ENCODE results near the gene PLAC8L1. TPM values are rescaled to one million over a fixed set of nuclear protein-coding genes. Genes with fewer than 3 reads are reported as not detected.

The PLAC8L1 gene
- total RNA-seq, 1 experiment from 2014 or later: 0.49 TPM

- no peak overlapping the region for H3K27ac ChIP-seq (ENCODE audit: low read length)
- no peak for TF ChIP-seq CTCF (IDR thresholded peaks at IDR 0.05)
- no peak for TF ChIP-seq SIN3A (IDR thresholded peaks at IDR 0.05; ENCODE audit: borderline replicate concordance, insufficient read depth, low read depth, low read length)
- TF ChIP-seq, protein P1, sequence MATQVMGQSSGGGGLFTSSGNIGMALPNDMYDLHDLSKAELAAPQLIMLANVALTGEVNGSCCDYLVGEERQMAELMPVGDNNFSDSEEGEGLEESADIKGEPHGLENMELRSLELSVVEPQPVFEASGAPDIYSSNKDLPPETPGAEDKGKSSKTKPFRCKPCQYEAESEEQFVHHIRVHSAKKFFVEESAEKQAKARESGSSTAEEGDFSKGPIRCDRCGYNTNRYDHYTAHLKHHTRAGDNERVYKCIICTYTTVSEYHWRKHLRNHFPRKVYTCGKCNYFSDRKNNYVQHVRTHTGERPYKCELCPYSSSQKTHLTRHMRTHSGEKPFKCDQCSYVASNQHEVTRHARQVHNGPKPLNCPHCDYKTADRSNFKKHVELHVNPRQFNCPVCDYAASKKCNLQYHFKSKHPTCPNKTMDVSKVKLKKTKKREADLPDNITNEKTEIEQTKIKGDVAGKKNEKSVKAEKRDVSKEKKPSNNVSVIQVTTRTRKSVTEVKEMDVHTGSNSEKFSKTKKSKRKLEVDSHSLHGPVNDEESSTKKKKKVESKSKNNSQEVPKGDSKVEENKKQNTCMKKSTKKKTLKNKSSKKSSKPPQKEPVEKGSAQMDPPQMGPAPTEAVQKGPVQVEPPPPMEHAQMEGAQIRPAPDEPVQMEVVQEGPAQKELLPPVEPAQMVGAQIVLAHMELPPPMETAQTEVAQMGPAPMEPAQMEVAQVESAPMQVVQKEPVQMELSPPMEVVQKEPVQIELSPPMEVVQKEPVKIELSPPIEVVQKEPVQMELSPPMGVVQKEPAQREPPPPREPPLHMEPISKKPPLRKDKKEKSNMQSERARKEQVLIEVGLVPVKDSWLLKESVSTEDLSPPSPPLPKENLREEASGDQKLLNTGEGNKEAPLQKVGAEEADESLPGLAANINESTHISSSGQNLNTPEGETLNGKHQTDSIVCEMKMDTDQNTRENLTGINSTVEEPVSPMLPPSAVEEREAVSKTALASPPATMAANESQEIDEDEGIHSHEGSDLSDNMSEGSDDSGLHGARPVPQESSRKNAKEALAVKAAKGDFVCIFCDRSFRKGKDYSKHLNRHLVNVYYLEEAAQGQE (IDR thresholded peaks at IDR 0.05; ENCODE audit: insufficient read depth in 1 of 2, low read depth in 2 of 2, low read length in 1 of 2): no peak
- TF ChIP-seq TCF7L2 (IDR thresholded peaks at IDR 0.05; ENCODE audit: low read depth, low read length): no peak
- TF ChIP-seq POLR2AphosphoS5 (IDR thresholded peaks at IDR 0.05; ENCODE audit: low read depth, low read length): no peak
- BruUV-seq (replicated peaks): no TSS peak
- H3K4me3 ChIP-seq (ENCODE audit: low read depth in 2 of 2, low read length in 2 of 2): no peak overlapping the region
- intact Hi-C loops (cut with micrococcal nuclease; ENCODE audit: unreplicated experiment): no loop called here
- H3K27me3 ChIP-seq (ENCODE audit: control insufficient read depth, insufficient read depth, low read length): no peaks in the 10 kb centered on the region
- ATAC-seq (no peak), DNase-seq (ENCODE audit: low read depth, low spot score) (no peak)
- no peaks in the 10 kb centered on the region for H3K4me1 ChIP-seq (ENCODE audit: control insufficient read depth, insufficient read depth, low read length)
- H3K9me3 ChIP-seq (ENCODE audit: control insufficient read depth, insufficient read depth, low read depth, low read length): no peaks in the 10 kb centered on the region
- H3K36me3 ChIP-seq (ENCODE audit: control insufficient read depth, insufficient read depth, low read length): peaks cover 38% of the 10 kb centered on the region
- ChIA-PET CTCF (no interaction called here), POLR2A (no interaction called here)
- in situ Hi-C loops (cut with HindIII; ENCODE audit: low pct_unique_long_range_greater_than_20kb, low sequenced_read_pairs): no loop called here
These were observed 32.6 kb upstream of the PLAC8L1 start for GRCh38 chr5:146137967-146138403.

DNA sequence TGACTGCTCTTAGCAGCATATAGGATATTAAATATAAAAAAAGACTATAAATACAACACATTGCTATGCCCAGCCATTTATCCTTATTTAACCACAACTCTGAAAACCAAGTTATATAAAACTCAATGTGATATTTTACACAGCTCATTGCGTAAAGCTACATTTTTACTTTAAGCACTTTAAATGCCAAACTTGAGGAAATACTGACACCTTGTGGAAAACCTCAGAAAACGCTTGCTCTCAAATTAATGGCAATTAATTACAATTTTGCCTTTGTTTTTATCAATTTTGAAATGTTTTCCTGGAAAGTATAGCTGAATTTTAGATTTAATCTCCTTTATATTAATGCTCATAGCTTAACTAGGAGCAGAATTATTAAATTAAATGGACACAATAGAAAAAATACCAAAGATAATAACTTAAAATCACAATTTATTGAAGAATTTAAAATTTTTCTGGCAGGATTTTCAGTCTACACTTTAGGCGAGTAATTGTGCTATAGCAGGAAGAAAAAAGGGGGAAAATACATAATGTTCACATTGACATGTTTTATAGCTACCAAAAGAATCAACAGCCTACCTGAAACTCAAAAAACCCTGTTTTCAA, 25.2 kb upstream of the PLAC8L1 start:
- Histone ChIP-seq H3K36me3 (ENCODE audit: control insufficient read depth, insufficient read depth, low read length) (peaks cover 68% of the 10 kb centered on the region), H3K9me3 (ENCODE audit: control insufficient read depth, insufficient read depth, low read depth, low read length) (no peaks in the 10 kb centered on the region), H3K27me3 (ENCODE audit: control insufficient read depth, insufficient read depth, low read length) (no peaks in the 10 kb centered on the region), H3K4me3 (ENCODE audit: low read depth in 2 of 2, low read length in 2 of 2) (no peak overlapping the region), H3K4me1 (ENCODE audit: control insufficient read depth, insufficient read depth, low read length) (no peaks in the 10 kb centered on the region), H3K27ac (ENCODE audit: low read length) (no peak overlapping the region)
- TF ChIP-seq CTCF (IDR thresholded peaks at IDR 0.05) (peak; percentile 62; the same call in 1 of the 2 replicates), TCF7L2 (IDR thresholded peaks at IDR 0.05; ENCODE audit: low read depth, low read length) (no peak)
- peak; percentile 4 for DNase-seq (ENCODE audit: low read depth, low spot score)
- intact Hi-C loops (cut with micrococcal nuclease; ENCODE audit: unreplicated experiment): no loop called here
- ChIA-PET POLR2A (interaction anchor here (0.6 kb wide), 1 partner anchor 36 kb away, joined by 4 read pairs; no protein-coding TSS in a partner anchor), CTCF (no interaction called here)
- no TSS peak for BruUV-seq (replicated peaks)
- in situ Hi-C loops (cut with HindIII; ENCODE audit: low pct_unique_long_range_greater_than_20kb, low sequenced_read_pairs): no loop called here
- no peak for ATAC-seq

Measured in Panc1 (cell line).